AG09319 (cell line): ENCODE results near the gene ST7.

Experiments
- DNase-seq: peaks from one replicate; pipeline ENCODE4 v3.0.0-alpha.2; 2010; ENCODE audit warnings: low read depth; ENCODE audit errors: extremely low read depth
- CTCF ChIP-seq: IDR thresholded peaks from 2 replicates; pipeline ENCODE4 v1.5.1; 2011; ENCODE audit warnings: low read depth, mild to moderate bottlenecking, inconsistent platforms, low read length, moderate library complexity

Gene ST7

GRCh38 chr7:117036836-117037235 lies 83.5 kb downstream of the ST7 start:
- DNase-seq = no peak
- no peak for TF ChIP-seq CTCF

GRCh38 chr7:117038408-117038807 lies 85.1 kb downstream of the ST7 start:
- DNase-seq = no peak
- no peak for TF ChIP-seq CTCF

GRCh38 chr7:117041007-117041406 lies 87.7 kb downstream of the ST7 start:
- no peak for TF ChIP-seq CTCF
- no peak for DNase-seq

GRCh38 chr7:117041822-117042221 lies 88.5 kb downstream of the ST7 start:
- TF ChIP-seq CTCF = no peak
- no peak for DNase-seq

- DNase-seq = no peak
- no peak for TF ChIP-seq CTCF
Observed at GRCh38 chr7:117043108-117043825, 90.0 kb downstream of the ST7 start.

- no peak for DNase-seq
- no peak for TF ChIP-seq CTCF
Observed at GRCh38 chr7:117044664-117045063, 91.4 kb downstream of the ST7 start.

- TF ChIP-seq CTCF = no peak
- no peak for DNase-seq
Observed at GRCh38 chr7:117045927-117046710, 92.8 kb downstream of the ST7 start.
